HAP-1 (cell line): Measurements from ENCODE around the gene SRSF8.

Experiments
- DNase-seq, 2 experiments: peaks; one replicate each; pipeline ENCODE4 v3.0.0-alpha.2; 2016 to 2020; ENCODE audit warnings: low spot score in 2 of 2
- H3K27me3 ChIP-seq: fragments of 250-450 bp; sonication (Bioruptor Pico); 2 replicates; pipeline ENCODE4 v1.5.1; 2020; ENCODE audit warnings: low read depth, mild to moderate bottlenecking, moderate library complexity
- H3K36me3 ChIP-seq: fragments of 250-450 bp; sonication (Bioruptor Pico); replicated peaks from 2 replicates; pipeline ENCODE4 v1.5.1; 2020; ENCODE audit warnings: mild to moderate bottlenecking
- H3K4me1 ChIP-seq: fragments of 250-450 bp; sonication (Bioruptor Pico); 2 replicates; pipeline ENCODE4 v1.5.1; 2020; ENCODE audit warnings: mild to moderate bottlenecking
- H3K4me3 ChIP-seq: fragments of 250-450 bp; sonication (Bioruptor Pico); 2 replicates; pipeline ENCODE4 v1.5.1; 2020; ENCODE audit warnings: mild to moderate bottlenecking, moderate library complexity
- H3K9me3 ChIP-seq: fragments of 250-450 bp; sonication (Bioruptor Pico); 2 replicates; pipeline ENCODE4 v1.5.1; 2020; ENCODE audit warnings: mild to moderate bottlenecking, moderate library complexity
- in situ Hi-C: fragments of 300-500 bp; cut with MboI; formaldehyde crosslinking; loops from 3 replicates; pipeline ENCODE4 v1.14.3; 2020; ENCODE audit warnings: low sequenced_read_pairs, inconsistent platforms, mixed read lengths

The SRSF8 gene

DNA sequence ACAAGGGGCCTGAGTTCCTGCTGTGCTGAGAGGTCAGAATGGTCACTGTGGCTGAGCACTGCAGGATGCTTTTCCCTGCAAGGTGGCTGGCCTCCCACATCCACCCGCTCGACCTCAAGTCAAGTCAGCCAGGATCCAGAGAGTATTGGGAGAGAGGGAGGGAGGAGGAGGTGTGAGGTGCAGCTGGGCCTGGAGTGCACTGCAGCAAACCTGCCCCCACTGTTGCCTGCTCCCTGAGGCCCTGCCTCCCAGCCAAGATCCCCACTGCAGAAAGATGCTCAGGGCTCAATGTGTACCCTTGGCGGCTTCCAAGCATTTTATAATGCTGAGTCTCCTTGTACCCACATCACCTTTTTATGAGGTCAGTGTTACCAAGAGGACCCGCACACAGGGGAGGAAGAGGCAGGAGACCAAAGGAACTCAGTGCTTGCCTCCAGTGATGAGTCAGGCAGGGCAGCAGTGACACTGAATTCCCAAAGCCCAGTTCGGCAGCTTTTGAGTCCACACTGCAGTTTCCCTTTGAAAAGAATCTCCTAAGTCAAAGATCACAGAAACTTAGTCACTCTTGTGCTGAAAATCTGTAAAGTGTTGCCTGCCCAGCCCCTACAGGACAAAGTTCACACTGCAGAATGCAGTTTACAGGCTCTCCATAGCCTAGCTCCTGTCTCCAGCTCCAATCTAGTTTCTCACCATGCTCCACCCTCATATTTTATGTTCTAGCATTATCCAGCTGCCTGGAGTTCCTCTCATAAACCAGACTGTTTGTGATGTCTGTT, 26.0 kb downstream of the SRSF8 start:
- H3K4me1 ChIP-seq = peaks cover 6% of the 10 kb centered on the region
- H3K36me3 ChIP-seq = no peaks in the 10 kb centered on the region
- no peak overlapping the region for H3K4me3 ChIP-seq
- DNase-seq = no peak
- in situ Hi-C loops = no loop called here
- H3K27me3 ChIP-seq = no peaks in the 10 kb centered on the region
- no peaks in the 10 kb centered on the region for H3K9me3 ChIP-seq

DNA sequence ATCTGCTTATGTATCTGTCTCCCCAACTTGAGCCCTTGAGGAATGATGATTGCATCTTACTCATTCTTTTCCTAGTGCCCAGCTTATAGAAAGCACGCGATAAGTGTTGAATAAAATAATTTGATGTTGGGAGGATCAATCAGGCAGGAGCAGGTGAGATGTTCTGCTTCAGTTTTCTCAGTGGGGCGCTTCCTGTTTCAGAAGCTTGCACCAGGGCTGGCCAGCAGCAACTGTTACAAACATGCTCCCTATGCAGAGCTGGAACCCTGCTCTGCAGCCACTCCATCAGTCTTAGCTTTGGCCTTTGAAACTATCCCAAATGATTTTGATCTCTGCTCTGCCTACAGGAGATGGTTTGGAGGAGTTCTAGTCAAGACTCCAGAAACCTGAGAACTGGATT, 26.8 kb downstream of the SRSF8 start:
- Histone ChIP-seq H3K27me3 (no peaks in the 10 kb centered on the region), H3K9me3 (no peaks in the 10 kb centered on the region), H3K4me3 (no peak overlapping the region), H3K36me3 (no peaks in the 10 kb centered on the region), H3K4me1 (peaks cover 6% of the 10 kb centered on the region)
- no peak for DNase-seq
- in situ Hi-C loops = no loop called here

DNA sequence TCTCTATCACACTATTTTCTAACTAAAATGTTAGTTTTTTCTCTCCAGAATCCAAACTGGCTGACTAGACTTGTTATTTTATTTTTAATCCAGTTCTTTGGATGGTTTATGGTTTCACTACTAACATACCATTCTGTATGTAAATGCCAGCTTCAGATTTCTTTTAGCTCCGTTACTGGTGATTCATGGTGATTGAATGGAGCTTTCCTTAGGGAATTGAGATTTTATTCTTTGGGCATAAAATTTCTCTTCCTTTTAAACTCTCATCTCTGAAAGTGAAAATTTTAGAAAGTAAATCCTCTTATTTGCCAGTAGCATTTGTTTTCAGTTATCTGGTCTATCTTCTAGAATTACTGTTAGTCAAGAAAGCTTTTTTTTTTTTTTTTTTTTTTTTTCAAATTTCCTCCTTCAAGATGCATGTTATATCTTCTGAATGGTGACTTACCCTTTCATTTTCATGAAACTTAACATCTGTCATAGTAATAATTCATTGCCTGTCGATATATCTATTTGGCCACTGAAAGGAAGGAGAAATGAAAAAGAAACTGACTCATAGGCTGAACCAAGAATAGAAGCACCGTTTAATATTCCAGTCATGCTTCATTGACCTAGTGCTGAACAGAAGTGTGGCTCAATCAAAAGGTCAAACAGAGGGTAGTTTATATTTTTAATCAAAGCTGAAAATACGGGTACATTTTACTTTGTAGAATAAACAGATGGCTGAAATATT, 29.3 kb downstream of the SRSF8 start:
- no peaks in the 10 kb centered on the region for H3K4me1 ChIP-seq
- DNase-seq = no peak
- no peaks in the 10 kb centered on the region for H3K9me3 ChIP-seq
- H3K4me3 ChIP-seq = no peak overlapping the region
- no peaks in the 10 kb centered on the region for H3K27me3 ChIP-seq
- in situ Hi-C loops = no loop called here
- H3K36me3 ChIP-seq = no peaks in the 10 kb centered on the region

DNA sequence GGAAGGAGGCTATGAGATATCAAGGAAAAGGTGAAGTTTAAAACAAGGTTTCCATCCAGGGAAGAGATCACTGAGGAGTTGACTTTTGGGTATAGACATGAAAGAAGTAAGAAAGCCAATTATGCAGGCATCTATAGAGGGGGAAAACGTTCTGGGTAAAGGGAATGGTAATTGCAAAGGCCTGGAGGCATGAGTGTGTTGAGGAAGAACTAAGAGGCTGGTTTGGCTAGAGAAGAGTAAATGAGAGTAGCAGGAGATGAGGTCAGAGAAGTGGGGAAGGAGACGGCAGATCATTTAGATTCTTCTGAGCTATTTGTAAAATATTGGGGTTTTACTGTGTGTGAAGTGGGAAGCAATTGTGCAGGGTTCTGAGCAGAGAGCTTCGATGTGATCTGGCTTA, 30.5 kb downstream of the SRSF8 start:
- in situ Hi-C loops = no loop called here
- Histone ChIP-seq H3K9me3 (no peaks in the 10 kb centered on the region), H3K4me3 (no peak overlapping the region), H3K36me3 (no peaks in the 10 kb centered on the region), H3K27me3 (no peaks in the 10 kb centered on the region), H3K4me1 (no peaks in the 10 kb centered on the region)
- no peak for DNase-seq

DNA sequence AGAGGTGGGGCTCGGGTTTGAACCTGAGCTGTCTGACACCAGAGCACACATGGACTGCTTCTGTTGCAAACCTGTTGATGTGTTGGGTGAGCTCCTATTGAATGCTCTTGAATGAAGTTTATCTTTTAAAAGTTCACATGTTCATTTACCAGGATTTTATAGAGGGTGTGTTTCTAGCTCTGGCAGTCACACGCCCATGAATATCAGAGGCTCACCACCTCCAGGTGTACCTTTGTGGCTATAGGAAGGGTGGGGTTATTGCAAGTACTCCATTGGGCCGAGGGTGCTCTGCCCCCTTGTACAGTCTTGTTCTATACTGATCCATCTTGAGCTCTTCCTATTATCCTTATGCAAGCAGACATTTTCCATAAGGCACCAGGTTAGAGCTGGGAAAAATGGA, 32.1 kb downstream of the SRSF8 start:
- no peaks in the 10 kb centered on the region for H3K36me3 ChIP-seq
- in situ Hi-C loops = no loop called here
- H3K4me3 ChIP-seq = no peak overlapping the region
- no peaks in the 10 kb centered on the region for H3K9me3 ChIP-seq
- no peak for DNase-seq
- H3K4me1 ChIP-seq = no peaks in the 10 kb centered on the region
- H3K27me3 ChIP-seq = no peaks in the 10 kb centered on the region

DNA sequence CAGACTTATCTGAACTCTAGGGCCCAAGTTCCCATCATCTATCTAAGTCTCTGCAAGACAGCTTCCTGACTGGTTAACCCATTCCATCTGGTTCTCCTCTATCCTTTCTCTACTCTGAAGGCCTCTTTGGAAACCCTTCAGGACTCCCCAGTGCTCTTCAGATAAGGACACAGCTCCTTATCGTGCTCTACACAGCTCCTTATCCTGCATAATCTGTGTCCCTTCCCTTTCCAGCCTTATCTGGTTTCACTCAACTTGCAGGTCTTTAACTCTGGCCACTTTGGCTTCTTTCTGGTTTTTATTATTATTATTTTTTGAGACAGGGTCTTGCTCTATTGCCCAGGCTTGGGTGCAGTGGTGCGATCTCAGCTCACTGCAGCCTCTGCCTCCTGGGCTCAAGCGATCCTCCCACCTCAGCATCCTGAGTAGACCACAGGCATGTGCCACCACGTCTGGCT, 33.5 kb downstream of the SRSF8 start:
- Histone ChIP-seq H3K4me1 (no peaks in the 10 kb centered on the region), H3K27me3 (no peaks in the 10 kb centered on the region), H3K4me3 (no peak overlapping the region), H3K36me3 (no peaks in the 10 kb centered on the region), H3K9me3 (no peaks in the 10 kb centered on the region)
- in situ Hi-C loops = no loop called here
- DNase-seq = no peak

DNA sequence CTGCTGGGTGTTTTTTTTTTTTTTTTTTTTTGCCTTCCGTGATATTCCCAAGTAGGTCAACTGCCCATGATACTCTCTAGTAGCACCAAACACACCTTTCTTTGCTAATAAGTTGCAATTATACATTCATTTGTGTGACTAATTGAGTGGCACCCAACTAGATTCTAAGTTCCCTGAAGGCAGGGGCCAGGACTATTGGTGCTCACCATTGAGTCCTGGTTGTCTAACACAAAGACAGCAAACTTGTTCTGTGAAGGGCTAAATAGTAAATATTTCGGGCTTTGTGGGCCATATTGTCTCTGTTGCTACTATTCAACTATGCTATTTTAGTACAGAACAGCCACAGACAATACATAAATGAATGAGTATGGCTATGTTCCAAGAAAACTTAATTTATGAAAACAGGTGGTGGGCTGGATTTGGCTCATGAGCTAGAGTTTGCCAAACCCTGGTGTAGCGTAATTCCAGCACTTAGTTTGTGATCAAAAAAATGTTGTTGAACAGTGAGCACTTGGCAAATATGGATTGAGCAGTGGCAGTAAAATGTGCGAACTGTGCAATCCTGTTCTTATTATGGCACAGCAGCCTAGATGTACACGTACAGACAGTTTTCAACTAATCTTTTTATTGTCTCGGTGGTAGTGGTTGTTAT, 34.3 kb downstream of the SRSF8 start:
- Histone ChIP-seq H3K9me3 (no peaks in the 10 kb centered on the region), H3K36me3 (no peaks in the 10 kb centered on the region), H3K27me3 (no peaks in the 10 kb centered on the region), H3K4me3 (no peak overlapping the region), H3K4me1 (no peaks in the 10 kb centered on the region)
- DNase-seq = no peak
- in situ Hi-C loops = no loop called here

DNA sequence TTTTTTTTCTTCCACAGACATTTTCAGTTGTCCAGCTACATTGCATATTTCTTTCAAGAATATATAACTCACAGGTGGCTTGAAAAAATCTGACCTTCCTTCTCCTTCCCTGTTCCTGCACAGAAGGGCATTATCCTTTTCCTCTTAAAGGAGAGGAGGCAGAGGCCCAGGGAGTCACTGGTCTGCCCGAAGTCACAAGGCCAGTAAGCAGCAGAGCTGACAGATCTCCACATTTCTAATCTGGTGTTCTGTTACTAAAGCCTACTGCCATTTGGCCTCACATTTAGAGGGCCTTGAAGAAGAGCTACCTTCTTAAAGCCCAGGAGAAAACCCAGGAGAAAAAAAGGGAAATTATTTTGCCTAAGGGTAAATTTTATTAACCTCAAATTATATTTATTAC, 35.2 kb downstream of the SRSF8 start:
- no peaks in the 10 kb centered on the region for H3K4me1 ChIP-seq
- no peak overlapping the region for H3K4me3 ChIP-seq
- DNase-seq = no peak
- no peaks in the 10 kb centered on the region for H3K9me3 ChIP-seq
- no peaks in the 10 kb centered on the region for H3K27me3 ChIP-seq
- H3K36me3 ChIP-seq = no peaks in the 10 kb centered on the region
- in situ Hi-C loops = no loop called here

DNA sequence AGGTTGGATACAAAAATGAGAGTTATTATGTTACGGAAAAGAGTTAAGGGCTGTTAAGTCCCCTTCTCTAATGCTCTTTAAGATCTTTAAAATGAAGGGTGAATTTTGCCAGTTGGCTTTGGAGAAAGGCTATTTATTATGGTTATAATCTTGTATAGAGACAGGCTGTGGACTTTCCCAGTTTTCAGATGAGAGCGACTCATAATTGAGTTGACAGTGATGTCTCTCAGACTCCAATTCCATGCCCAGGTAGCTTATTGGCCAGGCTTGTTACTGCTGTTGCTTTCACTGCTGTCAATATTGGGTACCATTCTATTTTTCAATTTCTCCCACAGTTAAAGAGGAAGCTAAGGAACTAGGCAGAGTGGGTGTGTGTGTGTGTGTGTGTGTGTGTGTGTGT, 36.0 kb downstream of the SRSF8 start:
- no peak for DNase-seq
- Histone ChIP-seq H3K9me3 (no peaks in the 10 kb centered on the region), H3K4me3 (no peak overlapping the region), H3K36me3 (no peaks in the 10 kb centered on the region), H3K4me1 (no peaks in the 10 kb centered on the region), H3K27me3 (no peaks in the 10 kb centered on the region)
- in situ Hi-C loops = no loop called here

DNA sequence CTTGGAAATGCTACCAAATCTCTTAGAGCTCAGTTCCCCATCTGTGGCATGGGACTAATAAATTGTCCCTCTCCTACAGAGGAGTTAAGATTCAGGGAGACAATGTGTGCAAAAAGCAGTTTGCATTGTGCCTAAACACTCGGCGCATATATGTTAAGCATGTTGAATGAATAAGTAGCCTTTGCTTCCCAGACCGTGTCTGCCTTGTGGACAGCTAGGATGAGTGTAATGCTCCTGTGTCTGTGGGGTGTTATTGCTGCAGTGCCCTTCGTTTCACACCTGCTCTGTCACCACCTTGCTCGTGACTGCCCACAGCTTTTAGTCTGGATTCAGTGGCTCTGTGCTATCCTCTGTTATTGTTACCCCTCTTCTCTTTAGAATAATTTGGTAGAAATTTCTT, 37.0 kb downstream of the SRSF8 start:
- DNase-seq = no peak
- Histone ChIP-seq H3K4me3 (no peak overlapping the region), H3K36me3 (no peaks in the 10 kb centered on the region), H3K9me3 (no peaks in the 10 kb centered on the region), H3K4me1 (no peaks in the 10 kb centered on the region), H3K27me3 (no peaks in the 10 kb centered on the region)
- in situ Hi-C loops = no loop called here

DNA sequence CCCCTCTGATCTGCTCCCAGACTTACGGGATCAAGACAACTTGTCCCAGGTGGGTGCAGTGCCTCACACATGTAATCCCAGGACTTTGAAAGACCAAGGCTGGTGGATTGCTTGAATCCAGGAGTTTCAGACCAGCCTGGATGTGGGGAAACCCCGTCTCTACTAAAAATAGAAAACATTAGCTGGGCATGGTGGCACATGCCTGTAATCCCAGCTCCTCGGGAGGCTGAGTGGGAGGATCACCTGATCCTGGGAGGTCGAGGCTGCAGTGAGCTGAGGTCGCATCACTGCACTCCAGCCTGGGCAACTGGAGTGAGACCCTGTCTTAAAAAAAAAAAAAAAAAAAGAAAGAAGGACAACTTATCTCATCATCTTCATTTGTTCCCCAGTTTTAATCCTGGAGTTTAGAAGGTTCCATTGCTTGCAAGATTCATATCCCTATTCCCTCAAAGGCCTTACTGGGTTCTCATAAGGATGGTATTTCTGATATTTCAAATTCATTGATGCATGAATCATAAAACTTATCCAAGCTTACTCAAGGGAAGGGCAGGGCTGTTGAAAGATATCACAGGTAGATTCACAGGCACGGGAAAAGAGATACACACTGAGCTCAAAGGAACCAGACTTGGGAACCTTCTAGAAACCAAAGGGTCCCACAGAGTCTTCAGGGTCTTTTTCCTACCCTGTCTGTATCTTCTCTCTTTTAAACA, 37.6 kb downstream of the SRSF8 start:
- in situ Hi-C loops = no loop called here
- no peak for DNase-seq
- Histone ChIP-seq H3K27me3 (no peaks in the 10 kb centered on the region), H3K4me1 (no peaks in the 10 kb centered on the region), H3K4me3 (no peak overlapping the region), H3K9me3 (no peaks in the 10 kb centered on the region), H3K36me3 (no peaks in the 10 kb centered on the region)

DNA sequence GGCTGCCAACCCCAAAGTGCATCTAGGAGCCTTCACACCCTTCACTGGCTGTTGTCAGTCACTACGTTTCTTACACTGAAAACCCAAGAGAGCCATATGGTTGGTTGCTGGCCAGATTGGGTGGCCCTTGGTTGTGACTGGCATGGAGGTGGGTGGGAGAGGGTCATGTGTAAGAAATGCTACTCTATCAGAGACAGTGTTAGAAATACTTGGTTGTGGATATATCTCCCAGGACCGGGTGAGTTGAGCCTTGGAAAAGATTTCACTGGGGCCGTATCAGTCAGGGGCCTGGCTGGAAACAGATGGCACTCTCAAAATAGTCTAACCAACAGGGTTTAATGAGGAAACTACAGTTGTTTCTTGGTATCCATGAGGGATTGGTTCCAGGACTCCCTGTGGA, 38.1 kb downstream of the SRSF8 start:
- in situ Hi-C loops = no loop called here
- no peak for DNase-seq
- no peaks in the 10 kb centered on the region for H3K36me3 ChIP-seq
- no peaks in the 10 kb centered on the region for H3K9me3 ChIP-seq
- H3K4me1 ChIP-seq = no peaks in the 10 kb centered on the region
- no peak overlapping the region for H3K4me3 ChIP-seq
- H3K27me3 ChIP-seq = no peaks in the 10 kb centered on the region

DNA sequence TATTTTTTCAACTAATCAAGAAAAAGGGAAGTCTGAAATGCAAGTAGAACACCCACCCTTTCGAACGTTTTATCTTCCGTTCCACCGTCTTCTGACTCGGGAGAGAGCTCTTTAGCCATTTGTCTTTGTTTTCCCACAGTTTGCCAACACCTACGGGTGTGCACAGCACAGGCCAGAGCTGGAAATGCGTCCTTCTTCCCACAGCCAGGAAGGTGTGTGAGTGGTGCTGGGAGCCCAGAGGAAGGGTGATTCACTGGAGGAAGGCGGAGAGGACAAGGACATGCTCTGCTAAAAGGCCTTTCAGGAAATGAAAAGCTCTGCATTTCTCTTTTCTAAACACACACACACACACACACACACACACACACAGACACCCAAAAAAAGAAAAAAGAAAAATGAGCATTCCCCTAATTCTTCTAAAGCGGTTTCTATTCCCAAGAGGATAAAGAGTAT, 41.5 kb downstream of the SRSF8 start:
- no peaks in the 10 kb centered on the region for H3K4me1 ChIP-seq
- DNase-seq = no peak
- no peak overlapping the region for H3K4me3 ChIP-seq
- no peaks in the 10 kb centered on the region for H3K36me3 ChIP-seq
- H3K27me3 ChIP-seq = no peaks in the 10 kb centered on the region
- in situ Hi-C loops = no loop called here
- no peaks in the 10 kb centered on the region for H3K9me3 ChIP-seq
